Lower leg skin (tissue), 3 donors: ENCODE measurements around the gene WBP2.

Experiments
- CTCF ChIP-seq, 3 donors: fragments of 450-650 bp; IDR thresholded peaks; one replicate each; pipeline ENCODE4 v1.5.1; 2016; ENCODE audit warnings: antibody characterized with exemption in 3 of 3, mild to moderate bottlenecking in 3 of 3, moderate library complexity in 2 of 3
- POLR2A ChIP-seq, 2 donors: fragments of 450-650 bp; IDR thresholded peaks; one replicate each; pipeline ENCODE4 v1.6.1; 2016 to 2017; ENCODE audit warnings: antibody characterized with exemption in 2 of 2, mild to moderate bottlenecking in 1 of 2, moderate library complexity in 1 of 2

- no peak for TF ChIP-seq CTCF (IDR thresholded peaks at IDR 0.05)
- no peak for TF ChIP-seq POLR2A (IDR thresholded peaks at IDR 0.05)
Observed at GRCh38 chr17:75846692-75847613, 8.2 kb downstream of the WBP2 start.
